Caco-2 (cell line): Measurements from ENCODE around the gene ZNF521. TPM values are rescaled to one million over a fixed set of nuclear protein-coding genes. Genes with fewer than 3 reads are reported as not detected.

Experiments used
- BruUV-seq: library from RNA; stranded (reverse); fragments of 400-500 nt; replicated peaks from 2 replicates; lab custom pipeline; 2021; lab: Mats Ljungman, UMichigan
- CTCF ChIA-PET: fragments of 300-600 bp; sonication (Branson Sonifier 250); formaldehyde crosslinking; loops from one replicate; lab custom pipeline; 2022; ENCODE audit warnings: antibody characterized with exemption; lab: Charles Lee
- POLR2A ChIA-PET: fragments of 300-600 bp; sonication (Branson Sonifier 250); formaldehyde crosslinking; loops from one replicate; lab custom pipeline; 2022; ENCODE audit warnings: antibody characterized with exemption; lab: Charles Lee
- DNase-seq, 2 experiments: peaks; one replicate each; pipeline versions ENCODE4 v3.0.0 to v3.0.0-alpha.2; 2020 to 2022
- H3K27me3 ChIP-seq: replicated peaks from 2 replicates; pipeline ENCODE4 v1.6.0; 2011; ENCODE audit warnings: low read length; ENCODE audit not compliant: control insufficient read depth, insufficient read depth
- H3K36me3 ChIP-seq: 2 replicates; pipeline ENCODE4 v1.5.1; 2011; ENCODE audit warnings: low read length; ENCODE audit not compliant: control insufficient read depth, insufficient read depth
- H3K4me1 ChIP-seq: fragments of 250-450 bp; sonication (Bioruptor Pico); 2 replicates; pipeline ENCODE4 v1.5.1; 2020; ENCODE audit warnings: mild to moderate bottlenecking
- H3K4me3 ChIP-seq: 2 replicates; pipeline ENCODE4 v1.5.1; 2011; ENCODE audit warnings: low read depth, mild to moderate bottlenecking, control low read depth, low read length
- H3K9me3 ChIP-seq: fragments of 250-450 bp; sonication (Bioruptor Pico); 2 replicates; pipeline ENCODE4 v1.5.1; 2020; ENCODE audit warnings: mild to moderate bottlenecking, moderate library complexity
- H3K27ac Mint-ChIP-seq: one replicate; pipeline ENCODE4 v1.8.0; 2022; ENCODE audit warnings: mixed read lengths; ENCODE audit not compliant: unreplicated experiment
- H3K27me3 Mint-ChIP-seq: one replicate; pipeline ENCODE4 v1.8.0; 2022; ENCODE audit warnings: mixed read lengths; ENCODE audit not compliant: insufficient read depth, unreplicated experiment
- H3K36me3 Mint-ChIP-seq: one replicate; pipeline ENCODE4 v1.8.0; 2022; ENCODE audit warnings: mild to moderate bottlenecking, mixed read lengths; ENCODE audit not compliant: insufficient read depth, unreplicated experiment
- H3K4me1 Mint-ChIP-seq: one replicate; pipeline ENCODE4 v1.8.0; 2022; ENCODE audit warnings: low read depth, mixed read lengths; ENCODE audit not compliant: unreplicated experiment
- H3K4me3 Mint-ChIP-seq: one replicate; pipeline ENCODE4 v1.8.0; 2022; ENCODE audit warnings: mild to moderate bottlenecking, moderate library complexity, mixed read lengths; ENCODE audit not compliant: unreplicated experiment
- H3K9me3 Mint-ChIP-seq: one replicate; pipeline ENCODE4 v1.8.0; 2022; ENCODE audit warnings: mixed read lengths; ENCODE audit not compliant: unreplicated experiment
- intact Hi-C: fragments of 100-400 bp; cut with micrococcal nuclease; formaldehyde crosslinking; loops from one replicate; pipeline ENCODE4 v1.10.0; 2022; ENCODE audit not compliant: unreplicated experiment
- total RNA-seq: library from RNA; stranded (reverse); gene quantifications from 2 replicates; pipeline ENCODE4 v1.2.3, GENCODE V29; 2022
- TF ChIP-seq, protein P1 (sequence below), 2 experiments: fragments of 200-600 bp in 1 of 2; IDR thresholded peaks; 1 replicate in 1 of 2; 2 replicates in 1 of 2; pipeline versions ENCODE4 v1.5.1 to v1.8.0; 2011 to 2022; ENCODE audit warnings: antibody characterized with exemption in 1 of 2, control low read depth in 1 of 2, inconsistent platforms in 1 of 2, low read depth in 1 of 2, low read length in 1 of 2, mild to moderate bottlenecking in 1 of 2, moderate library complexity in 1 of 2; ENCODE audit not compliant: insufficient read depth in 1 of 2, severe bottlenecking in 1 of 2, unreplicated experiment in 1 of 2

ZNF521 gene
- total RNA-seq, 1 experiment from 2014 or later: not detected

- Mint-ChIP-seq H3K4me3 (no peak overlapping the region), H3K4me1 (no peaks in the 10 kb centered on the region), H3K9me3 (no peaks in the 10 kb centered on the region), H3K27ac (no peak overlapping the region), H3K27me3 (no peaks in the 10 kb centered on the region), H3K36me3 (no peaks in the 10 kb centered on the region)
- H3K36me3 ChIP-seq: no peaks in the 10 kb centered on the region
- TF ChIP-seq, protein P1, sequence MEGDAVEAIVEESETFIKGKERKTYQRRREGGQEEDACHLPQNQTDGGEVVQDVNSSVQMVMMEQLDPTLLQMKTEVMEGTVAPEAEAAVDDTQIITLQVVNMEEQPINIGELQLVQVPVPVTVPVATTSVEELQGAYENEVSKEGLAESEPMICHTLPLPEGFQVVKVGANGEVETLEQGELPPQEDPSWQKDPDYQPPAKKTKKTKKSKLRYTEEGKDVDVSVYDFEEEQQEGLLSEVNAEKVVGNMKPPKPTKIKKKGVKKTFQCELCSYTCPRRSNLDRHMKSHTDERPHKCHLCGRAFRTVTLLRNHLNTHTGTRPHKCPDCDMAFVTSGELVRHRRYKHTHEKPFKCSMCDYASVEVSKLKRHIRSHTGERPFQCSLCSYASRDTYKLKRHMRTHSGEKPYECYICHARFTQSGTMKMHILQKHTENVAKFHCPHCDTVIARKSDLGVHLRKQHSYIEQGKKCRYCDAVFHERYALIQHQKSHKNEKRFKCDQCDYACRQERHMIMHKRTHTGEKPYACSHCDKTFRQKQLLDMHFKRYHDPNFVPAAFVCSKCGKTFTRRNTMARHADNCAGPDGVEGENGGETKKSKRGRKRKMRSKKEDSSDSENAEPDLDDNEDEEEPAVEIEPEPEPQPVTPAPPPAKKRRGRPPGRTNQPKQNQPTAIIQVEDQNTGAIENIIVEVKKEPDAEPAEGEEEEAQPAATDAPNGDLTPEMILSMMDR (IDR thresholded peaks at IDR 0.05; ENCODE audit: insufficient read depth in 1 of 2, low read depth in 1 of 2, low read length in 1 of 2, severe bottlenecking in 1 of 2, unreplicated experiment in 1 of 2): no peak
- H3K27me3 ChIP-seq: no peaks in the 10 kb centered on the region
- no peaks in the 10 kb centered on the region for H3K4me1 ChIP-seq
- H3K4me3 ChIP-seq: no peak overlapping the region
- DNase-seq: no peak
- BruUV-seq: no TSS peak
- intact Hi-C loops: no loop called here
- ChIA-PET CTCF (no interaction called here), POLR2A (no interaction called here)
- H3K9me3 ChIP-seq: no peaks in the 10 kb centered on the region
Measured at GRCh38 chr18:25016181-25016580, 335.8 kb downstream of the ZNF521 start.
